ENCODE measurements around the gene MYADML2.

DNA sequence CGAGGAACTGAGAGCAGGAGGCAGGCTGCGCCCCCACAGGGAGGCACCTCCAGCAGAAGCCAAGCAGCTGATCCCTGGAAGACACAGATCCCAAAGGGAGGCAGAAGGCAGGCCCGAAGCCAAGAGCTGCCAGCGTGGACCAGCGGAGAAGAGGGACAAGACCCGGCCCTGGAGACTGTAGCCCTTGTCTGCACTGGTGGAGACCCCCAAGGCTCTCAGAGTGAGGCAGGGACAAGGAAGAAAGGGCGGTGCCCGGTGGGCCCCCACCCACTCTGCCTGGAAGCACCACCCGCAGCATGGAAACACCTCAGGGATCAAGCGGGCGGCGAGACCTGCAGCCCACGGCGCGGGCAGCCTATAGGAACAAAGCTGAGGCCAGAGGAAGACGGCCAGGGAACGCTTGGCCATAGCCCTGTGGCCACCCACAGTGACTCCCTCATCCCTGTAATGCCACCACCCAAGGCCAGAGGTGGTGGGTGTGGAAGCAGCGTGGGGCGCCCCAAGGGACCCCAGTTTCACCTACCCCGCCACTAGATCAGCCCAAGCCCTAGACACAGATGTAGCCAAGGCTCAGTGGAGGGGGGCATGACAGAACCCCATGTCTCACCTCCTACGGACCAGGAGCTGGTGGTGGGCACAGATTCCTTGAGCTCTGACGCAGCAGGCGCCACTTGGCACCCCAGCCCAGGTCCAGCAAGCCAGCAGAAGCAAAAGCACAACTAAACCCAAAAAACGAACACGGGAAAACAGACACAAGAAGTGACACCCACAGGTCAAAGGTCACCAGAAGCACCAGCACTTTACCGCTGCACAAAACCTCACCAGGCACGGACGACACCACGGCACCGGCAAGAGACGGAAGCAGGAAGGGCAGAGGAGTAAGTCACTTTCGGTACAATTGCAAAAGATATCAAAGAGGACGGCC is 26.2 kb downstream of the MYADML2 start:
- no peak for TF ChIP-seq CTCF (conservative IDR thresholded peaks at IDR 0.05; ENCODE audit: low read depth, low read length)
- TF ChIP-seq EZH2 (IDR thresholded peaks at IDR 0.05; ENCODE audit: borderline replicate concordance, low read depth, low read length, poor library complexity, severe bottlenecking) = no peak
